OCI-LY3 (cell line): Measurements from ENCODE around the gene IMMT.

Source experiments
- H2AFZ ChIP-seq: fragments of 200-600, 300-600 bp; shearing (Covaris generic); 2 replicates; pipeline ENCODE4 v1.6.0; 2014; ENCODE audit warnings: antibody characterized with exemption, low read depth, low read length
- H3K27ac ChIP-seq: fragments of 200-600, 300-600 bp; sonication (generic); 2 replicates; pipeline ENCODE4 v1.5.1; 2014; ENCODE audit warnings: mild to moderate bottlenecking, low read length, moderate library complexity, mixed read lengths
- H3K27me3 ChIP-seq: fragments of 200-600, 300-600 bp; sonication (generic); 2 replicates; pipeline ENCODE4 v1.6.1; 2014; ENCODE audit warnings: low read depth, low read length, mixed read lengths
- H3K36me3 ChIP-seq: fragments of 200-600, 300-600 bp; sonication (generic); replicated peaks from 2 replicates; pipeline ENCODE3; 2014; ENCODE audit warnings: low read depth, low read length, mixed read lengths
- H3K4me1 ChIP-seq: fragments of 300-600, 200-600 bp; sonication (generic); 2 replicates; pipeline ENCODE4 v1.6.1; 2014; ENCODE audit warnings: low read length, mixed read lengths
- H3K4me2 ChIP-seq: fragments of 200-600, 300-600 bp; sonication (generic); 2 replicates; pipeline ENCODE4 v1.6.1; 2014; ENCODE audit warnings: low read length, mixed read lengths
- H3K4me3 ChIP-seq: fragments of 300-600, 200-600 bp; sonication (generic); 2 replicates; pipeline ENCODE4 v1.5.1; 2014; ENCODE audit warnings: antibody characterized with exemption, mild to moderate bottlenecking, low read length, moderate library complexity
- H3K79me2 ChIP-seq: fragments of 300-600, 200-600 bp; shearing (Covaris generic); 2 replicates; pipeline ENCODE4 v1.6.1; 2014; ENCODE audit warnings: mild to moderate bottlenecking, low read length, mixed read lengths
- H3K9ac ChIP-seq: fragments of 300-600, 200-600 bp; shearing (Covaris generic); 2 replicates; pipeline ENCODE4 v1.6.0; 2014; ENCODE audit warnings: mild to moderate bottlenecking, low read length, moderate library complexity
- H3K9me3 ChIP-seq: fragments of 200-600, 300-600 bp; shearing (Covaris generic); 2 replicates; pipeline ENCODE4 v1.6.1; 2014; ENCODE audit warnings: low read length, mixed read lengths; ENCODE audit not compliant: insufficient read depth
- H4K20me1 ChIP-seq: fragments of 200-600, 300-600 bp; sonication (generic); 2 replicates; pipeline ENCODE4 v1.6.1; 2016; ENCODE audit warnings: low read length, mixed read lengths; ENCODE audit not compliant: insufficient read depth
- CTCF ChIP-seq: fragments of 200-600, 300-600 bp; sonication (generic); IDR thresholded peaks from 2 replicates; pipeline ENCODE4 v1.5.1; 2014; ENCODE audit warnings: antibody characterized with exemption, low read length, low read depth
- EZH2phosphoT487 ChIP-seq: fragments of 200-600 bp; shearing (Covaris generic); IDR thresholded peaks from 2 replicates; pipeline ENCODE4 v1.6.1; 2018; ENCODE audit warnings: antibody characterized with exemption, mixed run types, low read depth

Gene IMMT

DNA sequence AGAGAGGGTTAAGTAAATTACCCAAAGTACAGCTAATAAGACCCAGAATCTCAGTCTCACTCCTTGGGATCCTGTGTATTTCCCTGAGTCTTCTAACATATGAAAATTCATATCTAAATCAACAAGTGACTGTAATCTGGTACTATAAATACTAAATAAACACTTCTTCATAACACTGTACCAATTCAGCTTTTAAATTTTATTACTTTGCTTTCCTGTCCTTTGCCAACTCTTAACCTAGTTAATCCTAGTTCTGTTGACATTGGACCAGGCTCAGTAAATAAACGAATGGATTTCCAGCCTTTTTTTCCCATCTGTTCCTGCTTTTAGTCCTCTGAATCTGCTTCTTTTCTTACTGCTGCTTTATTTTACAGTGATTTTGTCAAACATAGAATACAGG is 17.8 kb upstream of the IMMT start:
- no peak overlapping the region for H2AFZ ChIP-seq
- H3K27me3 ChIP-seq = no peaks in the 10 kb centered on the region
- peaks cover 45% of the 10 kb centered on the region for H3K36me3 ChIP-seq
- no peak overlapping the region for H3K4me3 ChIP-seq
- no peak overlapping the region for H3K4me2 ChIP-seq
- no peaks in the 10 kb centered on the region for H3K9me3 ChIP-seq
- no peaks in the 10 kb centered on the region; the same call in 1 of the 2 replicates for H4K20me1 ChIP-seq
- no peaks in the 10 kb centered on the region for H3K79me2 ChIP-seq
- TF ChIP-seq EZH2phosphoT487 = no peak
- no peak overlapping the region for H3K9ac ChIP-seq
- H3K4me1 ChIP-seq = peaks cover 7% of the 10 kb centered on the region
- no peak overlapping the region for H3K27ac ChIP-seq

GRCh38 chr2:86211796-86212188 is 16.5 kb upstream of the IMMT start:
- Histone ChIP-seq H3K36me3 (peaks cover 47% of the 10 kb centered on the region), H3K4me1 (peaks cover 7% of the 10 kb centered on the region), H3K4me3 (no peak overlapping the region), H3K27ac (no peak overlapping the region), H2AFZ (no peak overlapping the region), H3K4me2 (no peak overlapping the region), H3K27me3 (no peaks in the 10 kb centered on the region), H3K79me2 (no peaks in the 10 kb centered on the region), H3K9me3 (no peaks in the 10 kb centered on the region), H4K20me1 (no peaks in the 10 kb centered on the region; the same call in 1 of the 2 replicates), H3K9ac (no peak overlapping the region)
- TF ChIP-seq EZH2phosphoT487 (no peak), CTCF (no peak)

GRCh38 chr2:86211033-86211795 is 16.0 kb upstream of the IMMT start:
- no peak overlapping the region for H3K4me2 ChIP-seq

GRCh38 chr2:86204458-86204857 is 9.2 kb upstream of the IMMT start:
- Histone ChIP-seq H3K9ac (no peak overlapping the region), H4K20me1 (no peaks in the 10 kb centered on the region), H3K4me1 (peaks cover 9% of the 10 kb centered on the region), H3K9me3 (no peaks in the 10 kb centered on the region), H3K36me3 (peaks cover 19% of the 10 kb centered on the region), H3K79me2 (peaks cover 46% of the 10 kb centered on the region), H3K4me3 (no peak overlapping the region), H2AFZ (no peak overlapping the region), H3K27me3 (no peaks in the 10 kb centered on the region), H3K4me2 (no peak overlapping the region), H3K27ac (no peak overlapping the region)
- TF ChIP-seq EZH2phosphoT487 (no peak), CTCF (no peak)

More at GRCh38 chr2:86211033-86211795, 16.0 kb upstream of the IMMT start:
- Histone ChIP-seq H3K27ac (no peak overlapping the region), H2AFZ (no peak overlapping the region), H3K36me3 (peaks cover 52% of the 10 kb centered on the region), H3K4me1 (peaks cover 7% of the 10 kb centered on the region), H3K79me2 (no peaks in the 10 kb centered on the region), H3K9ac (no peak overlapping the region), H3K9me3 (no peaks in the 10 kb centered on the region), H4K20me1 (no peaks in the 10 kb centered on the region; the same call in 1 of the 2 replicates), H3K27me3 (no peaks in the 10 kb centered on the region), H3K4me3 (no peak overlapping the region)
- TF ChIP-seq CTCF = no peak
